SK-N-SH (cell line): Measurements from ENCODE around the gene POLR3GL. TPM values are rescaled to one million over a fixed set of nuclear protein-coding genes. Genes with fewer than 3 reads are reported as not detected.

Experiments used
- CTCF ChIA-PET: fragments of 300-600, 350-600 bp; formaldehyde crosslinking; extraction: SDS; loops from one replicate; lab custom pipeline; 2021; lab: Yijun Ruan, JAX
- POLR2A ChIA-PET: fragments of 350-600 bp; sonication (Branson Sonifier 250); formaldehyde crosslinking; extraction: SDS; loops from one replicate; lab custom pipeline; 2020; ENCODE audit warnings: antibody characterized with exemption, inconsistent platforms; lab: Yijun Ruan, JAX
- DNase-seq: peaks from one replicate; pipeline ENCODE4 v3.0.0; 2012
- H2AFZ ChIP-seq: fragments of 200-600 bp; sonication (generic); 2 replicates; pipeline ENCODE4 v1.8.1; 2016; ENCODE audit warnings: antibody characterized with exemption, mild to moderate bottlenecking, low read depth
- H3F3A ChIP-seq: fragments of 200-600 bp; sonication (generic); replicated peaks from 2 replicates; pipeline ENCODE3; 2016; ENCODE audit warnings: antibody characterized with exemption, mild to moderate bottlenecking; ENCODE audit not compliant: insufficient read depth
- H3K27ac ChIP-seq, 2 experiments: fragments of 200-500 bp in 1 of 2; fragments of 200-600 bp in 1 of 2; sonication (Bioruptor generic) in 1 of 2; sonication (generic), shearing (Covaris generic) in 1 of 2; 2 replicates each; pipeline versions ENCODE4 v1.5.1 to v1.6.1; 2014 to 2016; ENCODE audit warnings: low read depth in 2 of 2, inconsistent platforms in 1 of 2, low read length in 1 of 2, mild to moderate bottlenecking in 1 of 2, mixed read lengths in 1 of 2
- H3K27me3 ChIP-seq: fragments of 200-600 bp; sonication (generic), shearing (Covaris generic); 2 replicates; pipeline ENCODE4 v1.6.1; 2016; ENCODE audit warnings: mixed run types; ENCODE audit not compliant: insufficient read depth
- H3K36me3 ChIP-seq, 2 experiments: fragments of 200-500 bp in 1 of 2; fragments of 200-600 bp in 1 of 2; sonication (Bioruptor generic) in 1 of 2; sonication (generic) in 1 of 2; replicated peaks in 1 of 2; 2 replicates each; pipeline versions ENCODE3 to v1.5.1; 2014 to 2016; ENCODE audit warnings: low read length in 1 of 2, mild to moderate bottlenecking in 1 of 2; ENCODE audit not compliant: insufficient read depth in 2 of 2, control insufficient read depth in 1 of 2
- H3K4me1 ChIP-seq, 2 experiments: fragments of 200-500 bp in 1 of 2; fragments of 200-600 bp in 1 of 2; sonication (Bioruptor generic) in 1 of 2; sonication (generic), shearing (Covaris generic) in 1 of 2; 2 replicates each; pipeline versions ENCODE4 v1.5.1 to v1.6.1; 2014 to 2016; ENCODE audit warnings: low read depth in 1 of 2, low read length in 1 of 2, mixed run types in 1 of 2; ENCODE audit not compliant: insufficient read depth in 2 of 2, control insufficient read depth in 1 of 2
- H3K4me2 ChIP-seq: fragments of 200-600 bp; sonication (generic), shearing (Covaris generic); 2 replicates; pipeline ENCODE4 v1.6.1; 2017; ENCODE audit warnings: mixed run types
- H3K4me3 ChIP-seq, 2 experiments: fragments of 200-500 bp in 1 of 2; fragments of 200-600 bp in 1 of 2; sonication (Bioruptor generic) in 1 of 2; sonication (generic), shearing (Covaris generic) in 1 of 2; 2 replicates each; pipeline versions ENCODE4 v1.5.1 to v1.8.1; 2014 to 2016; ENCODE audit warnings: low read depth in 2 of 2, inconsistent platforms in 1 of 2, low read length in 1 of 2, mild to moderate bottlenecking in 1 of 2, mixed read lengths in 1 of 2, moderate library complexity in 1 of 2
- H3K79me2 ChIP-seq: fragments of 200-600 bp; sonication (generic); 2 replicates; pipeline ENCODE4 v1.8.1; 2017; ENCODE audit warnings: mild to moderate bottlenecking; ENCODE audit not compliant: insufficient read depth
- H3K9ac ChIP-seq: fragments of 200-600 bp; sonication (generic); 2 replicates; pipeline ENCODE4 v1.6.1; 2017; ENCODE audit warnings: mixed run types
- H3K9me2 ChIP-seq: fragments of 200-600 bp; sonication (generic); 2 replicates; pipeline ENCODE4 v1.6.1; 2017; ENCODE audit warnings: mixed run types
- H3K9me3 ChIP-seq: fragments of 200-600 bp; sonication (generic); 2 replicates; pipeline ENCODE4 v1.6.1; 2017; ENCODE audit warnings: mixed run types, mild to moderate bottlenecking, moderate library complexity
- H4K20me1 ChIP-seq: fragments of 200-600 bp; sonication (generic); 2 replicates; pipeline ENCODE4 v1.6.1; 2017; ENCODE audit warnings: mild to moderate bottlenecking, mixed run types; ENCODE audit not compliant: insufficient read depth
- EZH2phosphoT487 ChIP-seq: fragments of 200-600 bp; sonication (generic); IDR thresholded peaks from 2 replicates; pipeline ENCODE4 v1.6.1; 2017; ENCODE audit warnings: low read depth, mixed run types, mild to moderate bottlenecking, antibody characterized with exemption, moderate library complexity, borderline replicate concordance
- FOXM1 ChIP-seq: IDR thresholded peaks from 2 replicates; pipeline ENCODE4 v1.4.0; 2012; ENCODE audit warnings: low read depth, mild to moderate bottlenecking
- GATA2 ChIP-seq: sonication (generic); formaldehyde crosslinking; IDR thresholded peaks from 2 replicates; pipeline ENCODE4 v1.5.0; 2020; ENCODE audit warnings: mild to moderate bottlenecking, missing genetic modification reagents
- MEF2A ChIP-seq: IDR thresholded peaks from 2 replicates; pipeline ENCODE4 v1.4.0; 2012; ENCODE audit warnings: low read depth, borderline replicate concordance
- MXI1 ChIP-seq: IDR thresholded peaks from 2 replicates; pipeline ENCODE4 v1.6.1; 2012; ENCODE audit warnings: mild to moderate bottlenecking, low read depth, low read length, improper control_type of control experiment
- NFIC ChIP-seq: IDR thresholded peaks from 2 replicates; pipeline ENCODE4 v1.4.0; 2012; ENCODE audit warnings: borderline replicate concordance
- NRF1 ChIP-seq: IDR thresholded peaks from 2 replicates; pipeline ENCODE4 v1.6.1; 2012; ENCODE audit warnings: low read depth, mild to moderate bottlenecking, low read length
- RFX5 ChIP-seq: IDR thresholded peaks from 2 replicates; pipeline ENCODE4 v1.6.1; 2012; ENCODE audit warnings: mild to moderate bottlenecking, improper control_type of control experiment, low read length
- RXRA ChIP-seq: IDR thresholded peaks from 2 replicates; pipeline ENCODE4 v1.4.0; 2012; ENCODE audit warnings: low read depth, mild to moderate bottlenecking, borderline replicate concordance
- SIN3A ChIP-seq: IDR thresholded peaks from 2 replicates; pipeline ENCODE4 v1.6.1; 2012; ENCODE audit warnings: low read depth, mild to moderate bottlenecking, low read length, moderate library complexity, borderline replicate concordance
- YY1 ChIP-seq: IDR thresholded peaks from 2 replicates; pipeline ENCODE4 v1.4.0; 2012; ENCODE audit warnings: low read depth, mild to moderate bottlenecking
- WGBS: methylation state at CpG from one replicate; pipeline ENCODE4 v1.1.6; 2017; ENCODE audit warnings: low lambda C conversion rate; 5-methylcytosine and 5-hydroxymethylcytosine counted together
- polyA plus RNA-seq, 3 experiments: library from polyadenylated mRNA; depleted of rRNA; stranded (reverse); fragments of >200 nt; gene quantifications; 2 replicates each; pipeline ENCODE4 v1.2.3, GENCODE V29; 2012
- TF ChIP-seq, protein P1 (sequence below): IDR thresholded peaks from 2 replicates; pipeline ENCODE4; 2012
- TF ChIP-seq, protein P2 (sequence below): IDR thresholded peaks from 2 replicates; pipeline ENCODE4 v1.4.0; 2012; ENCODE audit warnings: low read depth, borderline replicate concordance
- TF ChIP-seq, protein P3 (sequence below): IDR thresholded peaks from 2 replicates; pipeline ENCODE4 v1.4.0; 2012; ENCODE audit warnings: low read depth, borderline replicate concordance
- TF ChIP-seq, protein P4 (sequence below): IDR thresholded peaks from 2 replicates; pipeline ENCODE4 v1.4.0; 2012; ENCODE audit warnings: low read depth
- TF ChIP-seq, protein P5 (sequence below): fragments of 150-350 bp; IDR thresholded peaks from 2 replicates; pipeline ENCODE4 v1.6.1; 2016; ENCODE audit warnings: mild to moderate bottlenecking, low read depth, low read length

POLR3GL gene
- polyA plus RNA-seq, 1 of the 3 experiments (the other 2 are of a cell fraction) = 15.8 TPM

DNA sequence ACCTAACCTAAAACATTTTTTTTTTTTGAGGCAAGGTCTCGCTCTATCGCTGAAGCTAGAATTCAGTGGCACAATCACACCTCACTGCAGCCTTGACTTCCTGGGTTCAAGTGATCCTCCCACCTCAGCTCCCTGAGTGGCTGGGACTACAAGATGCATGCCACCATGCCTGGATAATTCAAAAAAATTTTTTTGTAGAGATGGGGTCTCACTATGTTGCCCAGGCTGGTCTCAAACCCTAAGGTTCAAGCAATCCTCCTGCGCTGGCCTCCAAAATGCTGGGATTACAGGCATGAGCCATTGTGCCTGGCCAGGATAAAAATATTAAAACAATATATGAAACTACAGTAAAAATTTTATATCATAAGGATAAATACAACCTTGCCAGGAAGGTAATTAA lies 11.6 kb upstream of the POLR3GL start:
- Histone ChIP-seq H3K4me2 (no peak overlapping the region), H3K9me3 (no peaks in the 10 kb centered on the region), H3K27ac (no peak overlapping the region), H3K27me3 (no peaks in the 10 kb centered on the region), H3K36me3 (peaks cover 4 to 14% of the 10 kb centered on the region in 2 experiments), H3K79me2 (peaks cover 95% of the 10 kb centered on the region), H3K9me2 (no peaks in the 10 kb centered on the region), H3K4me1 (peaks cover 15 to 23% of the 10 kb centered on the region in 2 experiments; a peak in 3 of 4 replicates), H3K9ac (no peak overlapping the region), H4K20me1 (no peaks in the 10 kb centered on the region; the same call in 1 of the 2 replicates), H3F3A (peaks cover 14% of the 10 kb centered on the region), H2AFZ (no peak overlapping the region), H3K4me3 (no peak overlapping the region)
- TF ChIP-seq RXRA (no peak), NRF1 (no peak), EZH2phosphoT487 (no peak), FOXM1 (no peak), MEF2A (no peak), YY1 (no peak), MXI1 (no peak), NFIC (no peak), RFX5 (no peak), GATA2 (CRISPR knock-in tag) (no peak), SIN3A (no peak)
- TF ChIP-seq, protein P1, sequence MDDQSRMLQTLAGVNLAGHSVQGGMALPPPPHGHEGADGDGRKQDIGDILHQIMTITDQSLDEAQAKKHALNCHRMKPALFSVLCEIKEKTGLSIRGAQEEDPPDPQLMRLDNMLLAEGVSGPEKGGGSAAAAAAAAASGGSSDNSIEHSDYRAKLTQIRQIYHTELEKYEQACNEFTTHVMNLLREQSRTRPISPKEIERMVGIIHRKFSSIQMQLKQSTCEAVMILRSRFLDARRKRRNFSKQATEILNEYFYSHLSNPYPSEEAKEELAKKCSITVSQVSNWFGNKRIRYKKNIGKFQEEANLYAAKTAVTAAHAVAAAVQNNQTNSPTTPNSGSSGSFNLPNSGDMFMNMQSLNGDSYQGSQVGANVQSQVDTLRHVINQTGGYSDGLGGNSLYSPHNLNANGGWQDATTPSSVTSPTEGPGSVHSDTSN = no peak
- TF ChIP-seq, protein P2, sequence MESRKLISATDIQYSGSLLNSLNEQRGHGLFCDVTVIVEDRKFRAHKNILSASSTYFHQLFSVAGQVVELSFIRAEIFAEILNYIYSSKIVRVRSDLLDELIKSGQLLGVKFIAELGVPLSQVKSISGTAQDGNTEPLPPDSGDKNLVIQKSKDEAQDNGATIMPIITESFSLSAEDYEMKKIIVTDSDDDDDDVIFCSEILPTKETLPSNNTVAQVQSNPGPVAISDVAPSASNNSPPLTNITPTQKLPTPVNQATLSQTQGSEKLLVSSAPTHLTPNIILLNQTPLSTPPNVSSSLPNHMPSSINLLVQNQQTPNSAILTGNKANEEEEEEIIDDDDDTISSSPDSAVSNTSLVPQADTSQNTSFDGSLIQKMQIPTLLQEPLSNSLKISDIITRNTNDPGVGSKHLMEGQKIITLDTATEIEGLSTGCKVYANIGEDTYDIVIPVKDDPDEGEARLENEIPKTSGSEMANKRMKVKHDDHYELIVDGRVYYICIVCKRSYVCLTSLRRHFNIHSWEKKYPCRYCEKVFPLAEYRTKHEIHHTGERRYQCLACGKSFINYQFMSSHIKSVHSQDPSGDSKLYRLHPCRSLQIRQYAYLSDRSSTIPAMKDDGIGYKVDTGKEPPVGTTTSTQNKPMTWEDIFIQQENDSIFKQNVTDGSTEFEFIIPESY = no peak
- TF ChIP-seq, protein P3, sequence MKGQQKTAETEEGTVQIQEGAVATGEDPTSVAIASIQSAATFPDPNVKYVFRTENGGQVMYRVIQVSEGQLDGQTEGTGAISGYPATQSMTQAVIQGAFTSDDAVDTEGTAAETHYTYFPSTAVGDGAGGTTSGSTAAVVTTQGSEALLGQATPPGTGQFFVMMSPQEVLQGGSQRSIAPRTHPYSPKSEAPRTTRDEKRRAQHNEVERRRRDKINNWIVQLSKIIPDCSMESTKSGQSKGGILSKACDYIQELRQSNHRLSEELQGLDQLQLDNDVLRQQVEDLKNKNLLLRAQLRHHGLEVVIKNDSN = no peak
- TF ChIP-seq, protein P4, sequence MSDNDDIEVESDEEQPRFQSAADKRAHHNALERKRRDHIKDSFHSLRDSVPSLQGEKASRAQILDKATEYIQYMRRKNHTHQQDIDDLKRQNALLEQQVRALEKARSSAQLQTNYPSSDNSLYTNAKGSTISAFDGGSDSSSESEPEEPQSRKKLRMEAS = no peak
- TF ChIP-seq, protein P5, sequence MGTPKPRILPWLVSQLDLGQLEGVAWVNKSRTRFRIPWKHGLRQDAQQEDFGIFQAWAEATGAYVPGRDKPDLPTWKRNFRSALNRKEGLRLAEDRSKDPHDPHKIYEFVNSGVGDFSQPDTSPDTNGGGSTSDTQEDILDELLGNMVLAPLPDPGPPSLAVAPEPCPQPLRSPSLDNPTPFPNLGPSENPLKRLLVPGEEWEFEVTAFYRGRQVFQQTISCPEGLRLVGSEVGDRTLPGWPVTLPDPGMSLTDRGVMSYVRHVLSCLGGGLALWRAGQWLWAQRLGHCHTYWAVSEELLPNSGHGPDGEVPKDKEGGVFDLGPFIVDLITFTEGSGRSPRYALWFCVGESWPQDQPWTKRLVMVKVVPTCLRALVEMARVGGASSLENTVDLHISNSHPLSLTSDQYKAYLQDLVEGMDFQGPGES = no peak
- ChIA-PET POLR2A (interaction anchor here (2.8 kb wide), 1 partner anchor 25 kb away, joined by 9 read pairs; the partner anchor contains the start of gene RBM8A), CTCF (interaction anchor here (1.6 to 4.1 kb wide), 3 partner anchors 10 to 61 kb away, joined by 3 to 17 read pairs (median 4); partner anchors contain the start of genes ANKRD34A and POLR3GL)
- DNase-seq = no peak
- WGBS = 99% methylated on average over 3 of the region's 3 CpGs
